Kidney (tissue), 14 donors: Measurements from ENCODE around the gene TCERG1L. TPM values are rescaled to one million over a fixed set of nuclear protein-coding genes. Genes with fewer than 3 reads are reported as not detected.

Source experiments
- DNase-seq, 5 donors: peaks; one replicate each; pipeline ENCODE4 v3.0.0-alpha.2; 2013 to 2020
- FAIRE-seq: peaks from 2 replicates; lab custom pipeline; 2012; peaks lifted over from hg19 to GRCh38; lab: Jason Lieb, UNC
- H3K27ac ChIP-seq, 2 donors: one replicate each; pipeline ENCODE4 v1.7.0; 2013; ENCODE audit warnings: low read depth in 2 of 2, low read length in 2 of 2, inconsistent platforms in 1 of 2
- H3K27me3 ChIP-seq: one replicate; pipeline ENCODE4 v1.7.1; 2013; ENCODE audit warnings: low read length, inconsistent platforms; ENCODE audit not compliant: control insufficient read depth, insufficient read depth
- H3K36me3 ChIP-seq, 3 donors: one replicate each; pipeline versions ENCODE4 v1.7.0 to v1.7.1; 2013; ENCODE audit warnings: low read length in 3 of 3, control low read depth in 1 of 3, inconsistent platforms in 1 of 3; ENCODE audit not compliant: insufficient read depth in 3 of 3, control insufficient read depth in 2 of 3
- H3K4me1 ChIP-seq, 3 donors: one replicate each; pipeline versions ENCODE4 v1.7.0 to v1.7.1; 2013; ENCODE audit warnings: low read length in 3 of 3, inconsistent platforms in 1 of 3, low read depth in 1 of 3; ENCODE audit not compliant: control insufficient read depth in 2 of 3, insufficient read depth in 2 of 3
- H3K4me3 ChIP-seq, 3 donors: one replicate each; pipeline versions ENCODE4 v1.7.0 to v1.8.1; 2013; ENCODE audit warnings: low read length in 3 of 3, control low read depth in 1 of 3, inconsistent platforms in 1 of 3
- H3K9ac ChIP-seq, 3 donors: one replicate each; pipeline versions ENCODE4 v1.7.0 to v1.7.1; 2013; ENCODE audit warnings: low read length in 3 of 3, control low read depth in 1 of 3, inconsistent platforms in 1 of 3
- H3K9me3 ChIP-seq, 3 donors: one replicate each; pipeline versions ENCODE4 v1.7.0 to v1.7.1; 2013; ENCODE audit warnings: low read length in 3 of 3, control low read depth in 1 of 3, inconsistent platforms in 1 of 3; ENCODE audit not compliant: control insufficient read depth in 2 of 3, insufficient read depth in 1 of 3
- CTCF ChIP-seq: IDR thresholded peaks from 3 replicates; pipeline ENCODE4 v1.5.1; 2012; ENCODE audit warnings: mild to moderate bottlenecking, moderate library complexity, borderline replicate concordance; ENCODE audit not compliant: insufficient read depth; ENCODE audit errors: extremely low read depth
- intact Hi-C: fragments of 100-400 bp; cut with DNase I; formaldehyde crosslinking; loops from one replicate; pipeline ENCODE4 v1.11.1; 2022
- polyA plus RNA-seq: library from polyadenylated mRNA; stranded (reverse); fragments of 350-450 nt; fragmentation: Illumina TruSeq; extraction: RNeasy Lipid Tissue Mini Kit (QIAGEN cat#74804); gene quantifications from one replicate; pipeline ENCODE4 v1.2.3, GENCODE V29; 2014; ENCODE audit warnings: low read depth, low replicate concordance; ENCODE audit not compliant: insufficient read depth
- total RNA-seq: library from RNA; stranded (reverse); fragmentation: NEBNext Ultra II Directional; extraction: Animal tissue kit (Norgen Biotek cat#: 25700); gene quantifications from one replicate; pipeline ENCODE4 v1.2.1, GENCODE V29; 2021
- donor health status: control.
- donor health status: control.
- donor health status: control.
- donor health status: control.
- donor health status: control.
- donor health status: DM: yes; HTN: yes; CAD: no.
- donor health status: Normal renal cell carcinoma (clear cell type).

The TCERG1L gene
- total and polyA plus RNA-seq, 2 donors from 2014 or later, result not detected

GRCh38 chr10:131200856-131201470, 110.6 kb downstream of the TCERG1L start:
- FAIRE-seq, result no peak
- Histone ChIP-seq H3K27me3 (no peaks in the 10 kb centered on the region), H3K36me3 (no peaks in the 10 kb centered on the region), H3K9ac (no peak overlapping the region), H3K9me3 (no peaks in the 10 kb centered on the region), H3K27ac (no peak overlapping the region), H3K4me3 (no peak overlapping the region), H3K4me1 (no peaks in the 10 kb centered on the region)
- no peak for TF ChIP-seq CTCF
- peak in 1 of 5 donors; percentile 32 for DNase-seq
- intact Hi-C loops, result no loop called here

GRCh38 chr10:131199646-131200045, 111.9 kb downstream of the TCERG1L start:
- H3K27ac ChIP-seq, result no peak overlapping the region

GRCh38 chr10:131198843-131199242, 112.7 kb downstream of the TCERG1L start:
- Histone ChIP-seq H3K9me3 (no peaks in the 10 kb centered on the region), H3K36me3 (no peaks in the 10 kb centered on the region), H3K27me3 (no peaks in the 10 kb centered on the region), H3K27ac (no peak overlapping the region), H3K4me1 (no peaks in the 10 kb centered on the region), H3K9ac (no peak overlapping the region), H3K4me3 (no peak overlapping the region)
- FAIRE-seq (no peak), DNase-seq (peak in 1 of 5 donors; percentile 42)
- intact Hi-C loops, result no loop called here
- TF ChIP-seq CTCF, result no peak

More at GRCh38 chr10:131199646-131200045, 111.9 kb downstream of the TCERG1L start:
- Histone ChIP-seq H3K4me3 (no peak overlapping the region), H3K27me3 (no peaks in the 10 kb centered on the region), H3K36me3 (no peaks in the 10 kb centered on the region), H3K9ac (no peak overlapping the region), H3K4me1 (no peaks in the 10 kb centered on the region), H3K9me3 (no peaks in the 10 kb centered on the region)
- FAIRE-seq (no peak), DNase-seq (peak in 2 of 5 donors; percentile 13 to 37)
- TF ChIP-seq CTCF, result no peak
- intact Hi-C loops, result no loop called here
